ENCODE measurements around the gene ABCA9.

GRCh38 chr17:68944435-68945035, 116.2 kb downstream of the ABCA9 start:
- no peak for TF ChIP-seq CTCF (IDR thresholded peaks at IDR 0.05; ENCODE audit: low read depth, low read length)
- TF ChIP-seq EZH2phosphoT487 (IDR thresholded peaks at IDR 0.05; ENCODE audit: low read depth): no peak

Data from OCI-LY3 (cell line).